Spinal cord (tissue), 10 donors: ENCODE measurements around the gene SLC7A5. TPM values are rescaled to one million over a fixed set of nuclear protein-coding genes. Genes with fewer than 3 reads are reported as not detected.
A peak's percentile ranks its signal among the peaks of the same experiment; 100 is the strongest.

Experiments used
- DNase-seq, 6 donors: peaks; one replicate each; pipeline versions ENCODE4 v3.0.0 to v3.0.0-alpha.2; 2013 to 2015; ENCODE audit warnings: low spot score in 6 of 6, low read depth in 4 of 6
- H3K27ac ChIP-seq: one replicate; pipeline ENCODE4 v1.5.1; 2013; ENCODE audit warnings: low read depth, low read length, control low read depth
- H3K27me3 ChIP-seq: one replicate; pipeline ENCODE4 v1.6.1; 2013; ENCODE audit warnings: low read length; ENCODE audit not compliant: control insufficient read depth, insufficient read depth
- H3K36me3 ChIP-seq: one replicate; pipeline ENCODE4 v1.6.1; 2013; ENCODE audit warnings: low read length; ENCODE audit not compliant: control insufficient read depth, insufficient read depth
- H3K4me1 ChIP-seq: one replicate; pipeline ENCODE4 v1.6.1; 2013; ENCODE audit warnings: low read length; ENCODE audit not compliant: control insufficient read depth, insufficient read depth
- H3K4me3 ChIP-seq: one replicate; pipeline ENCODE4 v1.5.1; 2013; ENCODE audit warnings: low read depth, low read length, control low read depth
- H3K9me3 ChIP-seq: one replicate; pipeline ENCODE4 v1.6.1; 2013; ENCODE audit warnings: low read length; ENCODE audit not compliant: control insufficient read depth, insufficient read depth
- WGBS: methylation state at CpG from one replicate; pipeline ENCODE4 v1.1.5; 2013; ENCODE audit warnings: missing lambda C conversion rate; ENCODE audit not compliant: insufficient coverage; 5-methylcytosine and 5-hydroxymethylcytosine counted together
- polyA plus RNA-seq, 2 donors: library from polyadenylated mRNA; unstranded; fragments of 120-200 nt; gene quantifications; one replicate each; pipeline ENCODE4 v1.2.1, GENCODE V29; 2013; ENCODE audit not compliant: insufficient read length in 2 of 2
- total RNA-seq, 2 donors: library from RNA; depleted of rRNA in 1 of 2; stranded (reverse); fragments of 120-200 nt in 1 of 2; fragments of >200 nt in 1 of 2; gene quantifications; one replicate each; pipeline versions ENCODE4 v1.2.3 to v1.2.4, GENCODE V29; 2013 to 2014
- donor health status: healthy.

The SLC7A5 gene
- total and polyA plus RNA-seq, 4 donors, result 16.6 to 112 (median 65.4) TPM

- Histone ChIP-seq H3K4me1 (peaks cover 9% of the 10 kb centered on the region), H3K36me3 (no peaks in the 10 kb centered on the region), H3K27ac (no peak overlapping the region), H3K4me3 (no peak overlapping the region), H3K27me3 (no peaks in the 10 kb centered on the region), H3K9me3 (no peaks in the 10 kb centered on the region)
- 84% methylated on average over 16 of the region's 16 CpGs for WGBS
- no peak for DNase-seq
Measured at GRCh38 chr16:87801679-87802259, 67.5 kb downstream of the SLC7A5 start.

- WGBS, result 92% methylated on average over 6 of the region's 6 CpGs
- DNase-seq, result no peak
Measured at GRCh38 chr16:87800497-87800896, 68.8 kb downstream of the SLC7A5 start.

GRCh38 chr16:87795336-87795735 is 74.0 kb downstream of the SLC7A5 start:
- no peaks in the 10 kb centered on the region for H3K9me3 ChIP-seq
- no peak for DNase-seq
- H3K27me3 ChIP-seq, result no peaks in the 10 kb centered on the region
- H3K4me3 ChIP-seq, result no peak overlapping the region
- no peaks in the 10 kb centered on the region for H3K36me3 ChIP-seq
- H3K27ac ChIP-seq, result no peak overlapping the region
- 78% methylated on average over 12 of the region's 12 CpGs for WGBS
- H3K4me1 ChIP-seq, result peaks cover 13% of the 10 kb centered on the region

More at GRCh38 chr16:87800497-87800896, 68.8 kb downstream of the SLC7A5 start:
- no peak overlapping the region for H3K27ac ChIP-seq
- H3K4me1 ChIP-seq, result no peaks in the 10 kb centered on the region
- no peaks in the 10 kb centered on the region for H3K36me3 ChIP-seq
- no peak overlapping the region for H3K4me3 ChIP-seq
- H3K9me3 ChIP-seq, result no peaks in the 10 kb centered on the region
- H3K27me3 ChIP-seq, result no peaks in the 10 kb centered on the region

- H3K4me1 ChIP-seq, result peaks cover 20% of the 10 kb centered on the region
- 93% methylated on average over 14 of the region's 14 CpGs for WGBS
- H3K27ac ChIP-seq, result no peak overlapping the region
- H3K36me3 ChIP-seq, result no peaks in the 10 kb centered on the region
- no peak overlapping the region for H3K4me3 ChIP-seq
- H3K9me3 ChIP-seq, result no peaks in the 10 kb centered on the region
- no peak for DNase-seq
- H3K27me3 ChIP-seq, result no peaks in the 10 kb centered on the region
Measured at GRCh38 chr16:87794485-87795078, 74.7 kb downstream of the SLC7A5 start.

- Histone ChIP-seq H3K4me1 (peaks cover 20% of the 10 kb centered on the region), H3K4me3 (no peak overlapping the region), H3K36me3 (no peaks in the 10 kb centered on the region), H3K27ac (no peak overlapping the region), H3K9me3 (no peaks in the 10 kb centered on the region), H3K27me3 (no peaks in the 10 kb centered on the region)
- no peak for DNase-seq
- 77% methylated on average over 7 of the region's 7 CpGs for WGBS
Measured at GRCh38 chr16:87792205-87792565, 77.1 kb downstream of the SLC7A5 start.

GRCh38 chr16:87791295-87792204 is 77.8 kb downstream of the SLC7A5 start:
- H3K9me3 ChIP-seq, result no peaks in the 10 kb centered on the region
- peaks cover 20% of the 10 kb centered on the region for H3K4me1 ChIP-seq
- DNase-seq, result peak in 2 of 6 donors; percentile 11 to 74
- 54% methylated on average over 20 of the region's 32 CpGs for WGBS
- H3K4me3 ChIP-seq, result no peak overlapping the region
- no peaks in the 10 kb centered on the region for H3K27me3 ChIP-seq
- peak overlapping the region; percentile 33 for H3K27ac ChIP-seq
- H3K36me3 ChIP-seq, result no peaks in the 10 kb centered on the region

- Histone ChIP-seq H3K27ac (peak overlapping the region; percentile 33), H3K4me1 (peaks cover 20% of the 10 kb centered on the region), H3K27me3 (no peaks in the 10 kb centered on the region), H3K9me3 (no peaks in the 10 kb centered on the region), H3K36me3 (no peaks in the 10 kb centered on the region), H3K4me3 (no peak overlapping the region)
- 61% methylated on average over 14 of the region's 17 CpGs for WGBS
- peak in 2 of 6 donors; percentile 51 to 53 for DNase-seq
Measured at GRCh38 chr16:87790292-87791100, 78.8 kb downstream of the SLC7A5 start.

GRCh38 chr16:87789437-87790291 is 79.6 kb downstream of the SLC7A5 start:
- Histone ChIP-seq H3K4me1 (peaks cover 20% of the 10 kb centered on the region), H3K27ac (no peak overlapping the region), H3K27me3 (no peaks in the 10 kb centered on the region), H3K4me3 (no peak overlapping the region), H3K36me3 (no peaks in the 10 kb centered on the region), H3K9me3 (no peaks in the 10 kb centered on the region)
- 90% methylated on average over 20 of the region's 20 CpGs for WGBS
- no peak for DNase-seq
